HG02981 (cell line): ENCODE results near the gene DEPDC7.
A peak's percentile ranks its signal among the peaks of the same experiment; 100 is the strongest.

ENCODE experiments used
- ATAC-seq: cut with Tn5 transposase; IDR thresholded peaks from one replicate; pipeline ENCODE4 v1.9.1; 2021; ENCODE audit warnings: mild to moderate bottlenecking, moderate library complexity; ENCODE audit not compliant: unreplicated experiment

DEPDC7 gene

DNA sequence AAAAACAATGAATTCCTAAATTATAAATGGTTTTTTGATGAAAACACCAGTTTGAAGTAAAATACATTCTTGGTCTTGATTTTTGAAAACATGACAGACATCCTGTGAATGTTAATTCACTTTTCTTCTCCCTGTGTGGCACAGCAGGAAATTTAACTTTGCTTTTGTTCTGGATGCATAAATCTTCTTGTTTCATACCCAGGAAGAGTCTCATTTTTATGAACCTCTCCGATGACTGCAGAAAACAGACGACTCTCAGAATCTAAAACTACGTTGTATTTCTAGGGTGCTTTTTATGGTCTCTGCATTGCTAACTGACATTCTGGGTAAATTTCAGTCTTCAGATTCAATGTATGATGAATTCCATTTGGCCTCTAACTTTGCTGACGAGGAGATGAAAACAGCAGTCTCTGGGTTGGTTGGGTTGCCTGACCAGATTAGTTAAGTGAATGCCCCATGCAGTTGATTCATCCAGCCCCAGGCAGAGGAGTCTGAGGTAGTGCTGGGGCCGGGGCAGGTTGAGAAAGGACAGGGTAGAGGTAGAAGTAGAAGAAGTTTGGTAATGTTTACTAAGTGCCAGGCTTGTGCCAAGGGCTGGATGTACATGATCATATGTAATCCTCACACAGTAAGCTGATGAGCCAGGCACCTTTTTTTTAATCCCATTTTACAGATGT is 43.8 kb downstream of the DEPDC7 start:
- no peak for ATAC-seq

GRCh38 chr11:33060271-33060670 is 44.6 kb downstream of the DEPDC7 start:
- ATAC-seq, result no peak

GRCh38 chr11:33062137-33062536 is 46.5 kb downstream of the DEPDC7 start:
- ATAC-seq, result no peak

DNA sequence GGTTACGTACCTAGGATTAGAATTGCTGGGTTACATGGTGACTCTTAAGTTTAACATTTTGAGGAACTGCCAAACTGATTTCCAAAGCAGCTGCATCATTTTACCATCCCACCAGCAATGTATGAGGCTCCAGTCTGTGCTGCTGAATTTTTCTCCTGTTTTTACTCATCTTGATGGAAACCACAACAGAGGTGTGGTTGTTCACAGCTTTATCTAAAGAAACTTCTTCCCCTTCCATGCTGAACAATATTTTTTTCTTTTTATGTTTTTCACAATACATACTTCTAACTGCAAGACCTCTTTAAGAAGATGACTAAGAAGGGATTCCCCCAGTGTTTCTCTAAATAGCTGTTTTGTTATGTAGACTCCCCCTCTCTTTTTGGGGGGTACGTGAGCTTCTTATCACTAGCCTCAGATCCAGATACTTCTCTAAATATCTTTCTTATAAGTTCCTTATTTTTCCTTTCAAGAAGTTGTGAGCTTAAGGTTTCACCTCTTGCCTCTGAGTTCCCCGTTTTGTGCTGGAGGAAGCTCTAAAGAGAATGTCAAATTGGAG is 47.7 kb downstream of the DEPDC7 start:
- peak; percentile 32 for ATAC-seq

DNA sequence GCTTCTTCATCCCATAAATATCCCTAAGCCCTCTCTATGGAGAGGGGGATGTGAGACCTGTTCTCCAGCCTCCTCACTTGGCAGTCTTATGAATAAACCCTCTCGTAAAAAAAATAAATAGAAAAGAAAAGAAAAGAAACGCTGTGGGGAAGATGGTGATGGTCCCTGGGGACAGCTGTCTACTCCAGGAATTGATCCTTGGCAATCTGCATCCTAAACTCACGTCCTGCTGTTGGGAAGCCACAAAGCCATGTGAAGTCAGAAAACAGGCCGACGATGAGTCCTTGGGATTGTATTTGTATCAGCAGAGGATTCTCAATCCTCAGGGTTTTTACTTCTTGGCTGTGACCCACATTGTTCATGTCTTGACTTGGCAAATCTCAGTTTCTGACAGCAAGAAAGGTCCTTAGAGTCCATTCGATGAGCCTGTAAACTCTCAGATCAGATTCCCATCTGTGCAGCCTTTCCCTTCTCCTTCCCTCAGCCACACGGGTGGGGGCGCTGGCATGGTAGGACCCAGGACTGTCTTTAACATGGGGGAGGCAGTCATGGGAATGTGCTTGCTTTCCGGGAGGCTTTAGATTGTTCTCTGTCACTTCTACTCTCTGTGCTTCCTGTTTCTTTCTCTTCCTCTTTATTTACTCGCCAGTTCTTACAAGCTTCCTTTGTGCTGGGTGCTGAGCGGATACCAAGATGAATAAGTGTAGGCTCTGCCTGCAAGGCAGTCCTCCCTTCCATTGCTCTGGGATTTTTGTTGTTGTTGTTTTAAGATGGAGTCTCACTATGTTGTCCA is 48.6 kb downstream of the DEPDC7 start:
- ATAC-seq, result no peak

DNA sequence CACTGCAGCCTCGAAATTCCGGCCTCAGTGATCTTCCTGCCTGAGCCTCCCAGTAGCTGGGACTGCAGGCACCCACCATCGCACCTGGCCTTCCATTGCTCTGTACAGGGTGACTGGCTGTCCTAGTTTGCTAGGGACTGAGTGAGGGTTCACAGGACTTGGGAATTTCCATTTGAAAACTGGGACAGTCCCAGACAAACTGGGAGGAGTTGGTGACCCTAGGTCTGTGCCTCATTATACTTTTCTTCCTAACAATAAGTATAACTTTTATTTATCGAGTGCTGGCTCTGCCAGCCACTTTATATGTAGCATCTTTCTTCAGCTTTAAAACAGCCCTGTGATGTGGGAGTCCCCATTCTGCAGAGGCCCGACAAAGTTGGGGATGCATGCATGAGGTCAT is 49.2 kb downstream of the DEPDC7 start:
- no peak for ATAC-seq

- peak; percentile 51 for ATAC-seq
These were observed 49.9 kb downstream of the DEPDC7 start for GRCh38 chr11:33065445-33066178.

- no peak for ATAC-seq
These were observed 51.6 kb downstream of the DEPDC7 start for GRCh38 chr11:33067294-33067693.

DNA sequence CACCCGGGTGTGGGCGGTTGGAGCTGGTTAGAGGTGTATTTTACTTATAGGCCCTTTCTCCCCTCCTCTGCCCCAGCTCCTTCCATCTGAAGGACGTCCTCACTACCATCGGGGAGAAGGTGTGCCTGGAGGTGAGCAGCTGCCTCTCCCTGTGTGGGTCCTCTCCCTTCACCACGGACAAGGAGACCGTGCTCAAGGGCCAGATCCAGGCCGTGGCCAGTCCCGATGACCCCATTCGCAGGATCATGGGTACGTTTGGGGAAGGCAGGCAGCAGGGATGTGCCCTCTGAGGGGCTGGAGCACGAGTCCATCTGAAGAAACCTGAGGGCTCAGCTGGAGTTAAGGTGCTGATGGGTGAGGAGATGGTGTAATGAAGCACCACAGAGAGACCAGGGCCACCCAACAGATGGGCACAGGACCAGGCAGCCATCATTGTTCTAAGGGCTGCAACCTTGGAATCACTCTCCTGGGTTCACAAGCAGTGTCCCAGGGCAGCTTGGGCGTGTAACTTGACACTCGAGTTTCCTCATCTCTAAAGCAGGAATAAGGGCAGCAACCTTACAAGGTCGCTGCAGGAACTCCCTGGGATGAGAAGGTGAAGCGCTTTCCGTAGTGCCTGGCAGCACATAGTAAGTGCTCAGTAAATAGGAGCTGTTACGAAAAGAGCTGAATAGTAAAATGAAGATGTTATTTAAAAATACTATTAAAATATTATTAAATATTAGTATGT is 53.1 kb downstream of the DEPDC7 start:
- ATAC-seq, result no peak

- ATAC-seq, result no peak
These were observed 56.8 kb downstream of the DEPDC7 start for GRCh38 chr11:33072465-33072864.
